ENCODE results near the gene HJV.
"Not testable (repeated sequence)": the region's sequence is repeated elsewhere in the genome, so short reads cannot be mapped to it uniquely, and the experiment has no call there.

The HJV gene, protein sequence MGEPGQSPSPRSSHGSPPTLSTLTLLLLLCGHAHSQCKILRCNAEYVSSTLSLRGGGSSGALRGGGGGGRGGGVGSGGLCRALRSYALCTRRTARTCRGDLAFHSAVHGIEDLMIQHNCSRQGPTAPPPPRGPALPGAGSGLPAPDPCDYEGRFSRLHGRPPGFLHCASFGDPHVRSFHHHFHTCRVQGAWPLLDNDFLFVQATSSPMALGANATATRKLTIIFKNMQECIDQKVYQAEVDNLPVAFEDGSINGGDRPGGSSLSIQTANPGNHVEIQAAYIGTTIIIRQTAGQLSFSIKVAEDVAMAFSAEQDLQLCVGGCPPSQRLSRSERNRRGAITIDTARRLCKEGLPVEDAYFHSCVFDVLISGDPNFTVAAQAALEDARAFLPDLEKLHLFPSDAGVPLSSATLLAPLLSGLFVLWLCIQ

DNA sequence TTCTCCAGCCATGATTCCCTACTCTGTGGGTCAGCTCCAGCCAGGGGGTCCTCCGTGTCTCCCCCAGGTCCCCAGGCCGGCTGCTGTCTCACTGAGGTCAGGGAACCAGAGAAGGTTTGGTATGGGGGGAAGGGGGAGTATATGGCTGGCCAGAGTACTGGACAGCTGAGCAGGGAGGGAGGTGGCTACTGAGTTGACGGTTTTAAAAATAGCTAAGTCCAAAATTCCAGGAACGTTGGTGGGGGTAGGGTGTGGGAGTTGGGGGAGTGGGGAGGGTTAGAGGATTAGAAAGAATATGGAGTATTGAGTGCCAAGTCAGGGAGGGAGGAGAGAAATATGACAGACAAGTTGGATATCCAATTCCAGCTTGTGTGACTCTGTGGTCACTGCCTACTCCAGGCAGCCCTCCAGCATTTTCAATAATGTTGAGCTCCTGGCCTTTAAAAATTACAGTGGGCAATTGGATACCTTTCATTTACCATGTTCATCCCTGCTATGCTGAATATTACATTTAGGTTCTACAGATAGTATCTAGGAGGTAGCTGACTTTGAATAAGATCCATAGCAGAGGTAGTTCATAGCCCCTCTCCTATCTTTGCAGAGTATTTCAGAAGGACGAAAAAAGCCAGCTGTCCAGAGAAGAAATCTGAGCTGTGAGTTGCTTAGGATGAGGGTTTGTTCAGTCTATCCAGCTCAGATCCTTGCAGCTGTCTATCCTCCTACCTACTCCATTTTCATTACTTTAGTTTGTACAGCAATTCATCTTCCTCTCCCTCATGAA, at the start of gene HJV:
TSS of gene HJV (minus strand) at position 114 of the 781 bp plus-strand sequence. CDS start 1,504 bp downstream, outside the sequence.
- no peak for DNase-seq (ENCODE audit: low read depth)

DNA sequence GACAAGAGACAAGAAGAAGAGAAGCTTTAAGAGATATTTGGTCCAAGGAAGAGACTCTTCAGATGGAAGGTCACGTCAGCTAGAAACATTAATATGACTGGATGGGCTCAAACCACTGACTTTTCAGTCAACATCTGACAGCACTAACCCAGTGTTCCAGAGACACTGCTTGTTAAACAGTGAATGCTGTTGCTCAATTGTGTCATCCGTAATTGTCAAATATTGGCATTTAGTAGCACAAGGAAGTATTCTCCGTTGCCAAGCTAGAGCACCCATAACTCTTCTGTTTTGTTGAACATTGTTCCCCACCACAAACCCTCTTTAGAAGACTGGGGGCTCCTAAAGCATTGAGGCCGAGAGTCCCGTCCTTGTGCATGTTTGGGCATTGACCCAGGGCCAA, 37.6 kb upstream of the HJV start:
- not testable (repeated sequence) for DNase-seq (ENCODE audit: low read depth)

DNA sequence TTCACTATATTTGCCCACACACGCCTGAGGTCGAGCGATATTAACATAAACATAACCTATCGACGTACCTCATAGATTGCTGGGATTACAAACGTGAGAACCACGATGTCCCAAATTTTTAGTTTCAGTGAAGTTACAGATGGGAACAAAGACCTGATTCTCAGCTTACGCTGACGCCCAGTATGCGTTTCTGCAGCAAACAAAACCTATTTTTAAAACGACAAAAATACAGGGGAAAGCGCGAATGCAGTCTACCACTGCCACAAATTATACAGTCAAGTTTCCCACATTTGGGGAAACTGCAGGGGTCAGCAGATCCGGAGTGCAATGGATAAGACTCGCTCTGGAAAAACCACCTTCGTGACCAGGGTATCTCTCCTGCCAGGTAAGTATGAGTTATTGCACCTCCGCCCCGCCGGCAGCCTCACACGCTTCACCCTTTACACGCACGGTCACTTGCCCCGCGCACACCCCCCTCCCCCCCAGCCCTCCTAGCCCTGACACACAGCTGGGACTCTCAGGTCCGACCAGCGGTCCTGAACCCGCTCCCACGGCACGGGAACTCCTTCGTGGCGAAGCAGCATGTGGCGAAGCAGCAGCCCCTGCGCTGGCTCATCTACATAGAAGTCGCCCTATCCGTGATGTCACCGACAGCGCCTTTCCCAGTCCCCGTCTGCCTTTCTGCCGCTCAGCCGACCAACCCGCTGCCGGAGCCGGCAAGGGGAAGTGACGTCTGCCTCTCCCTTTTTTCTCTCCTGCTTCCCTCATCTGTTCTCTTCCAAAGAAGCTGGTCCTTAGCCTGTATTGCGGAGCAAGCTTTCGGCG, 30.5 kb upstream of the HJV start:
- DNase-seq (ENCODE audit: low read depth): peak; percentile 95

DNA sequence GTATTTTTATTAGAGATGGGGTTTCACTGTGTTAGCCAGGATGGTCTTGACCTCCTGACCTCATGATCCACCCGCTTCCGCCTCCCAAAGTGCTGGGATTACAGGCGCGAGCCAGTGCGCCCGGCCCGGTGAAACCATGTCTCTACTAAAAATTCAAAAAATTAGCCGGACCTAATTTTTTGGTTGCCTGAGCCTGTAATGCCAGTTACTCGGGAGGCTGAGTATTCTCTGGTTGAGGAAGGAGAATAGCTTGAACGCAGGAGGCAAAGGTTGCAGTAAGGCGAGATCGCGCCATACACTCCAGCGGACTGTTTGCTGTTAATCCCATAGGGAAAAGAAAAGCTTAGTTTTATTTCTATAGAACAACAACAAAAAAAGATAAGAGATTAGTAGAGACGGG, 29.9 kb upstream of the HJV start:
- DNase-seq (ENCODE audit: low read depth): no peak

DNA sequence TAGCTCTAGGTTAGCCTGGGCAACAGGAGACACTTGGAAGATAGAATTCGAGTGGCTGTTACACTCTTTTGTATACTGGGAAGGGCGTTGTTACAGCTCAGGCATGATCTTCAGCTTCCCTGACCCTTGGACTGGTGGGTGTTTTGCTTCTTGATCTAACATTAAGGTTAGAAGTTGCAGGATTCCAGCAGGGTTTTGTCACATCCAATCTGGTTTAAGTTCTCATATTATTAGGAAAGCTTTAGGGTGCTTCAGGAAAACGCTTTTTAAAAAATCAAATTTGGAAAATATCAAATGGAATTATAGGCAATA, 29.1 kb upstream of the HJV start:
- not testable (repeated sequence) for DNase-seq (ENCODE audit: low read depth)

DNA sequence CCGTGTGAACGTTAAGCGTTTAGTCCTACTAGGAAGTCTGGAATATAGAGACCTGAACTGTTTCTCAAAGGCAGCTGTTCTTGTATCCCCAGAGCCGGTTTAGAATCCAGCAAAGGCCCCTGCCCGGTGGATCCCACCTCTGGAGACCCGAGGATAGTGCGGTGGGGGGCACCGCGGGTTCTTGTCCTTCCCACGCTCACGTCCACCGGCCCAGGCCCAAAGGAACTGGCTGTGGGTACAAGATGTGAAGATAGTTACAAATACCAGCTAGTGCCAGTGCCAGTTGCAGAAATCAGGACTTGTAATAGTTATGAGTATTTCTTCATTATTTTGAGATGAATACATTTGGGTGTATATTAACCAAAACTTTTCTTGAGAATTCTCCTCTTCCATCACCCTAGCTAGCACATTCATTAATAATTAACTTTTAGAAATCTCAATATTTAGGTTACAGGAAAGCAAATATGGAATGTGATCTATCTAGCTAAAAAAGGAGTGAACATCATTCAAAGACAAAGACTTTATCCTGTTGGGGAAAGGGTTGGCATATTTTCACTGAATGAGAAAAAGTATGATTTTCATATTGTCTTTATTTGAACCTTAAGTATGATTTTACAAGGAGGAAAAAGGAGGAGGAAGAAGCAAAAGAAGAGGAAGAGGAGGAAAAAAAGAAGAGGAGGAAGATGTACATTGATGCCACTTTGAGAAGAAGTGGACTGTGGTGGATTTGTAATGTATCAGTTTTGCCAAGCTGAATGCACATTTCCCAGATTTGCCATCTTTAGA, 28.5 kb upstream of the HJV start:
- DNase-seq (ENCODE audit: low read depth): not testable (repeated sequence)

DNA sequence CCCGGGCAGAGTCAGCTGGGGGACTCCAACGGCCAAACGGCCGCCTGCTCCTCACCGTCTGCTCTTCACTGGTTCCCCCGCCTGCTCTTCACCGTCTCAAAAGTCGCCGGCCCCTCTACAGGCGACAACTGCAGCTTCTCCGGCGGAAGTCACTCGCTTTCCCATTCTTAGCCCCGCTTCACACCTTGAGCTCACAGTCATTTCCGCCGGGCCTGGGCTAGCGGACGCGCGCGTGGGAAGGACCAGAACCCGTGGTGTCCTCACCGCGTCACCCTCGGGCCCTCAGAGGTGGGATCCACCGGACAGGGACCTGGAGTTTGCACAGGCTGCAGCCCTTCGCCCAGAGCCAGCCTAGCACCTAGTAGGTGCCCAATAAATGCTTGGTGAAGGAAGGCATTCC, 27.9 kb upstream of the HJV start:
- DNase-seq (ENCODE audit: low read depth): no peak

- not testable (repeated sequence) for DNase-seq (ENCODE audit: low read depth)
Observed at GRCh38 chr1:146048514-146049115, 27.1 kb upstream of the HJV start.

DNA sequence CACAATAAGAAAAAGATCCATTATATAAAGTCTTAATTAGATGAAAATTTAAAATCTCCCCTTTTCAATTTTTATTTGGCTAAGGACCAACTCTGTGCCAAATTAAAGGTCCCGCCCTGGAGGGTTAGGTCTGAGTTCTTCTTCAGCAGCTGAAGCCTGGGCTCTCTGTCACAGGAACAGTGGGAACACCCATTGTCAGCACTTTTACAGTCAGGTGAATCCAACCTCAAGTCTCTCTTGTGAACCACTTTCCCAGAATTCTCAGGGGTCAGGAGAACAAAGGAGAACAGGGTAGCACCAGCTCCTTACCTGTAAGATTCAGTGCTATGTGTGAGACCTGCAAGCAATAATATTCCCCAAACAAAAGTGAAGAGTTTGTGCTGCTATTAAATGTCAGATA, 25.1 kb upstream of the HJV start:
- DNase-seq (ENCODE audit: low read depth): no peak

DNA sequence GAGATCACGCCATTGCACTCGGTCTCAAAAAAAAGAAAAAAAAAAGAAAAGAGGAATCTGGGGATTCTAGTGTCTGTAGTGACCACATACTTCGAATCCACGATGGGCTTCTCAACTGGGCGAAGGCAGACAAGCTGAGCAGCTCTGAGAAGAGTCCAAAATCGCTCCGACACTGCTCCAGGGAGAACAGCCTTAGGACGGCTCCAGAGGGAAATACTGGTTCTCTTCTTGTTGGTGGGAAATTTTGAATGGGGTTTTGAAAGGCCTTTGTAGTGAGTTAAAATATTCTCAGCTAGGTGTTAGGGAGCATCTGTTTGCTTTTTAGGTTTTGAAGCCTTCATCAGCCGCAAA, 18.3 kb upstream of the HJV start:
- no peak for DNase-seq (ENCODE audit: low read depth)

- DNase-seq (ENCODE audit: low read depth): peak; percentile 86
Observed at GRCh38 chr1:146036965-146037646, 15.6 kb upstream of the HJV start.

DNA sequence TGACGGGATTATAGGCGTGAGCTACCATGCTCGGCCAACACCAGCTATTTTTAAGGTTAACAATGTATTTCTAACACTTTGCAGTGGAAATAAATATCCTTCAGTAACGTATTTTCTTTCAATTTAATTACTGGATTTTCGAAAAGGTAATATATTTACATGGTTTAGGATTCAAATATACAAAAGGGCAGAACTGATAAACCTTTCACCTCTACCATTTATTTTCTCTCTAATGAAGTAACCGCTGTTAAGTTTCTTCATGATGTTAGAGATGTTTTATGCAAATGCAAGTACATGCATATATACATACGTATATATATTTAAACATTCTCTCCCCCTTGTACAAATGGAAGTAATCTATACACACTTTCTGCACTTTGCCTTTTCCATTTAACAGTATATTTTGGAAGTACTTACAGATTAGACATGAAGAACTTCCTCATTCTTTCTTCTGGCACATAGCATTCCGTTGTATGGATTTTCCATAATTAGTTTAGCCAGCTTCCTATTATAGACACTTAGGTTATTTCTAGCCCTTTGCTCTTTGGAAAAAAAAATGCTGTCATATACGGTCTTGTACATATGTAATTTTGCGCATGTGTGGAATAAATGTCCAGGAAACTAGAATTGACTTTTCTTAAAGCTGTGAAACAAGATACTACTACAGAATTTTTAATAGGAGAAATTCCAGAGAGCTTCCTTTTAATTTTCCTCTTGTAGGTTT, 14.9 kb upstream of the HJV start:
- no peak for DNase-seq (ENCODE audit: low read depth)

- no peak for DNase-seq (ENCODE audit: low read depth)
Observed at GRCh38 chr1:146035048-146035423, 13.5 kb upstream of the HJV start.

DNA sequence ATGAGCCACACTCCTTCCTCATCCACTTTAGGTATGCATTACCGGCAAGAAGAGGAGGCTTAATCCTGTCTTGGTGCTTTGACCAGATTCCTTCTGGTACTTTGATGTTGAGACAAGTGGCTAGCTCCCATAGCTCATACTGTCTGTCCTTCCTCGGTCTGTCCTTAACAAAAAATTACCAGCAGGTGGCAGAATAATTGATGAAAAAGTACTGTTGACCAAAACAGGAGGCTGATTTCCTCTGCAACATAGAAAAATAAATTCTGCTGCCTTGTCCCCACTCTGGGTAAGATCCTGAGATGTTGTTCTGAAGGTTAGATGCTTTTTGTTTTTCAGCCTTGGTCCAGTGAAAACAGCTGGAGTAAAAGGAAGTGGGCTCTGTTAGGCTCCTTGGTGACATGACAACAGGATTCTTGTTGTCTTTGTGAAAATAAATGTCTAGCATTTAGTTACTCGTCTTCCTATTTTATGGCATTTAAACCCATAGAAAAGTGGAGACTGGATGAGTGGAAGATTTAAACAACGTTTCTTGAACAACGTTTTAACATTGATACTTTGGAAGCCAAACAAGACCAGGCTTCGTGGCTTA, 11.2 kb upstream of the HJV start:
- no peak for DNase-seq (ENCODE audit: low read depth)

DNA sequence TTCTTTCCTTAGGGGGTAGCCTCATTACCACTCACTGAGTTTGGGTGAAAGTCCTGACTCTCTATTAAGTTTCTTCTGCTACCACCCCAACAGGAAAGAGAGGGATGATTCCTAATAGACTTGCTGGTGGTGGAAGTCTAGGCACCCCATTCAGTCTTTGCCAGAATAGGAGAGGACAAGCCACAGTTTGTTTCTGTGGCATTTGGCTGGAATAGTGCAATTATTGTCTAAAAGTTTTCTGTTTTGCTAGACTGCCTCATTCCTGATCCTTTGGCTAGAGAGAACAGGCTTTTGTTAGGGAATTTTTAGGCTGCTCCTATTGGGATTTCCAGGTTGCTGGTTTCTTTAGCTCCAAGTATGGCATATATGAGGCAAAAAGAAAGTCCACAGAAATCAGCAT, 9.9 kb upstream of the HJV start:
- no peak for DNase-seq (ENCODE audit: low read depth)

GRCh38 chr1:146029117-146029516, 7.6 kb upstream of the HJV start:
- no peak for DNase-seq (ENCODE audit: low read depth)

DNA sequence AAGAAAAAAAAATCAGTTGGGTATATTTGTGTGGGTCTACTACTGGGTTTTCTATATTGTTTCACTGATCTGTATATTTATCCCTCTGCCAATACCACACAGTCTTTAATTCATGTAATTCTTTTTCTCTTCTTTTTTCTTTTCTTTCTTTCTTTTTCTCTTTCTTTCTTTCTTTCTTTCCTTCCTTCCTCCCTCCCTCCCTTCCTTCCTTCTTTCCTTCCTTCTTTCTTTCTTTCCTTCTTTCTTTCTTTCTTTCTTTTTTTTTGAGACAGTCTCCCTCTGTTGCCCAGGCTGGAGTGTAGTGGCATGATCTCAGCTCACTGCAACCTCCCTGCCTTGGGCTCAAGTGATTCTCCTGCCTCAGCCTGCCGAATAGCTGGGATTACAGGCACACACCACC, 5.1 kb upstream of the HJV start:
- DNase-seq (ENCODE audit: low read depth): not testable (repeated sequence)

DNA sequence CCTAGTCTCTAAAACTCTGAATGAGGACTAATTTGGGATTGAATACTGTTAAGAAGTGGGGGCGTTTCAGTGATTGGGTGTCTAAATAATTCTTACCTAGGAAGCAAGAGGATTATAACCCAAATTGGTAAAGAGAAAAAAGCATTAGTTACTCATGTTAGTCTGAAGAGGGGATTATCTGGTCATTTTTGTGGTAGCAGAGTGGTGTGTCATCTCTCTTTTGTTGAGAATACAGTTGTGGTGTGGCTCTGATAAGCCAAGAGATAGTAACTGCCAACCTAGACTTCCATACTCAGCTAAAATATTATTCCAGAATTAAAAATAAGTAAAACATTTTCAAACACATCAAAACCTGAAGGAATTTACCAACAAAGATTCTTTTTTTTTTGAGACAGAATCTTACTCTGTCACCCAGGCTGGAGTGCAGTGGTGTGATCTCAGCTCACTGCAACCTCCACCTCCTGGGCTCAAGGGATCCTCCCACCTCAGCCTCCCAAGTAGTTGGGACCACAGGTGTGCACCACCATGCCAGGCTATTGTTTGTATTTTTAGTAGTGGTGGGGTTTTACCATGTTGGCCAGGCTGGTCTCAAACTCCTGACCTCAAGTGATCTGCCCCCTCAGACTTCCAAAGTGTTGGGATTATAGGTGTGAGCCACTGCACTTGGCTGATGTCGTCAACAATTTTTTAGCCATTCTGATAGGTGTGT, 4.4 kb upstream of the HJV start:
- not testable (repeated sequence) for DNase-seq (ENCODE audit: low read depth)
